Upper lobe of right lung (tissue), 1 donor: ENCODE measurements around the gene MVD. TPM values are rescaled to one million over a fixed set of nuclear protein-coding genes. Genes with fewer than 3 reads are reported as not detected.

ENCODE experiments used
- ATAC-seq: fragments of 200-7000 bp; cut with Tn5 transposase; one replicate; pipeline ENCODE4 v1.9.1; 2020; ENCODE audit warnings: mild to moderate bottlenecking, moderate library complexity
- DNase-seq: peaks from one replicate; pipeline ENCODE4 v3.0.0-alpha.2; 2020
- H3K27ac ChIP-seq: fragments of 200-600 bp; one replicate; pipeline ENCODE4 v1.8.0; 2022
- H3K27me3 ChIP-seq: fragments of 200-600 bp; one replicate; pipeline ENCODE4 v1.8.0; 2022; ENCODE audit warnings: mild to moderate bottlenecking
- H3K36me3 ChIP-seq: fragments of 200-600 bp; one replicate; pipeline ENCODE4 v1.8.0; 2022
- H3K4me1 ChIP-seq: fragments of 200-600 bp; one replicate; pipeline ENCODE4 v1.8.0; 2022
- H3K4me3 ChIP-seq: fragments of 200-600 bp; one replicate; pipeline ENCODE4 v1.8.0; 2022; ENCODE audit warnings: mild to moderate bottlenecking
- H3K9me3 ChIP-seq: fragments of 200-600 bp; one replicate; pipeline ENCODE4 v1.8.0; 2022
- CTCF ChIP-seq: fragments of 200-600 bp; IDR thresholded peaks from one replicate; pipeline ENCODE4 v1.8.0; 2022; ENCODE audit warnings: antibody characterized with exemption
- intact Hi-C: fragments of 100-400 bp; cut with DNase I; formaldehyde crosslinking; loops from one replicate; pipeline ENCODE4 v1.11.0; 2022
- total RNA-seq: library from RNA; stranded (reverse); fragmentation: NEBNext Ultra II Directional; extraction: Animal tissue kit (Norgen Biotek cat#: 25700); gene quantifications from one replicate; pipeline ENCODE4 v1.2.1, GENCODE V29; 2021
- donor health status: DM: no; HTN: yes; CAD: no; lungs with severe emphysema.

MVD gene
- total RNA-seq, 1 donor from 2014 or later, result 104 TPM

GRCh38 chr16:88635671-88636319 is 27.1 kb downstream of the MVD start:
- intact Hi-C loops, result no loop called here

GRCh38 chr16:88634994-88635670 is 27.8 kb downstream of the MVD start:
- no peak for DNase-seq
- intact Hi-C loops, result no loop called here
- H3K4me1 ChIP-seq, result peaks cover 15% of the 10 kb centered on the region
- peak overlapping the region; percentile 70 for H3K27ac ChIP-seq
- H3K27me3 ChIP-seq, result peaks cover 24% of the 10 kb centered on the region
- H3K9me3 ChIP-seq, result no peaks in the 10 kb centered on the region
- no peak for ATAC-seq
- no peak for TF ChIP-seq CTCF
- peaks cover 24% of the 10 kb centered on the region for H3K36me3 ChIP-seq
- H3K4me3 ChIP-seq, result peak overlapping the region; percentile 55

More at GRCh38 chr16:88635671-88636319, 27.1 kb downstream of the MVD start:
- no peak for TF ChIP-seq CTCF
- ATAC-seq (no peak), DNase-seq (no peak)
- Histone ChIP-seq H3K9me3 (no peaks in the 10 kb centered on the region), H3K36me3 (peaks cover 17% of the 10 kb centered on the region), H3K27ac (no peak overlapping the region), H3K27me3 (peaks cover 25% of the 10 kb centered on the region), H3K4me1 (peaks cover 15% of the 10 kb centered on the region), H3K4me3 (no peak overlapping the region)

GRCh38 chr16:88634141-88634993 is 28.5 kb downstream of the MVD start:
- Histone ChIP-seq H3K36me3 (peaks cover 31% of the 10 kb centered on the region), H3K4me3 (peak overlapping the region; percentile 55), H3K27me3 (peaks cover 17% of the 10 kb centered on the region), H3K27ac (peak overlapping the region; percentile 70), H3K4me1 (peaks cover 15% of the 10 kb centered on the region), H3K9me3 (no peaks in the 10 kb centered on the region)
- intact Hi-C loops, result no loop called here
- peak; percentile 89 for DNase-seq
- TF ChIP-seq CTCF, result no peak
- peak; percentile 74 for ATAC-seq

- intact Hi-C loops, result no loop called here
- Histone ChIP-seq H3K9me3 (no peaks in the 10 kb centered on the region), H3K36me3 (peaks cover 34% of the 10 kb centered on the region), H3K4me1 (peaks cover 15% of the 10 kb centered on the region), H3K4me3 (peak overlapping the region; percentile 55), H3K27ac (no peak overlapping the region), H3K27me3 (peaks cover 11% of the 10 kb centered on the region)
- TF ChIP-seq CTCF, result peak; percentile 35
- ATAC-seq (peak; percentile 53), DNase-seq (peak; percentile 80)
These were observed 29.2 kb downstream of the MVD start for GRCh38 chr16:88633684-88634140.

GRCh38 chr16:88632587-88632930 is 30.3 kb downstream of the MVD start:
- H3K9me3 ChIP-seq, result no peaks in the 10 kb centered on the region
- no peak overlapping the region for H3K4me3 ChIP-seq
- intact Hi-C loops, result no loop called here
- H3K36me3 ChIP-seq, result peaks cover 45% of the 10 kb centered on the region
- no peaks in the 10 kb centered on the region for H3K27me3 ChIP-seq
- no peak for DNase-seq
- ATAC-seq, result no peak
- peaks cover 15% of the 10 kb centered on the region for H3K4me1 ChIP-seq
- no peak for TF ChIP-seq CTCF
- H3K27ac ChIP-seq, result no peak overlapping the region
